HG02938 (cell line): Measurements from ENCODE around the gene ACTG2.
A peak's percentile ranks its signal among the peaks of the same experiment; 100 is the strongest.

Experiments used
- ATAC-seq: cut with Tn5 transposase; IDR thresholded peaks from one replicate; pipeline ENCODE4 v1.9.1; 2021; ENCODE audit warnings: mild to moderate bottlenecking, moderate library complexity; ENCODE audit not compliant: unreplicated experiment

ACTG2 gene

GRCh38 chr2:73963385-73964120 lies 70.7 kb downstream of the ACTG2 start:
- ATAC-seq: peak; percentile 57

GRCh38 chr2:73964223-73964622 lies 71.4 kb downstream of the ACTG2 start:
- ATAC-seq: no peak

GRCh38 chr2:73965053-73965452 lies 72.2 kb downstream of the ACTG2 start:
- no peak for ATAC-seq

GRCh38 chr2:73968357-73968937 lies 75.6 kb downstream of the ACTG2 start:
- ATAC-seq: no peak

GRCh38 chr2:73969356-73969755 lies 76.5 kb downstream of the ACTG2 start:
- ATAC-seq: no peak
